H9 (cell line): Measurements from ENCODE around the gene PARD3. TPM values are rescaled to one million over a fixed set of nuclear protein-coding genes. Genes with fewer than 3 reads are reported as not detected.
"Not testable (repeated sequence)": the region's sequence is repeated elsewhere in the genome, so short reads cannot be mapped to it uniquely, and the experiment has no call there.

ENCODE experiments used
- DNase-seq: peaks from one replicate; pipeline ENCODE4 v3.0.0-alpha.2; 2017
- H2AFZ ChIP-seq: one replicate; pipeline ENCODE4 v1.6.1; 2013; ENCODE audit warnings: mild to moderate bottlenecking, low read length, control low read depth, moderate library complexity
- H2AK5ac ChIP-seq: 2 replicates; pipeline ENCODE4 v1.6.1; 2013; ENCODE audit warnings: low read length, control low read depth, mixed read lengths; ENCODE audit not compliant: insufficient read length
- H2BK120ac ChIP-seq: one replicate; pipeline ENCODE4 v1.6.1; 2013; ENCODE audit warnings: low read depth, mild to moderate bottlenecking, low read length, control low read depth, inconsistent platforms; ENCODE audit not compliant: poor library complexity, severe bottlenecking
- H2BK12ac ChIP-seq: 2 replicates; pipeline ENCODE4 v1.6.1; 2013; ENCODE audit warnings: low read length, control low read depth, mixed read lengths, low read depth; ENCODE audit not compliant: insufficient read length
- H2BK15ac ChIP-seq: 2 replicates; pipeline ENCODE4 v1.6.1; 2013; ENCODE audit warnings: low read depth, low read length, control low read depth
- H2BK20ac ChIP-seq: one replicate; pipeline ENCODE4 v1.6.1; 2013; ENCODE audit warnings: low read depth, mild to moderate bottlenecking, low read length, control low read depth, inconsistent platforms; ENCODE audit not compliant: poor library complexity, severe bottlenecking
- H2BK5ac ChIP-seq: 2 replicates; pipeline ENCODE4 v1.6.1; 2013; ENCODE audit warnings: low read length, control low read depth, mixed read lengths; ENCODE audit not compliant: insufficient read length
- H3K14ac ChIP-seq: 2 replicates; pipeline ENCODE4 v1.6.1; 2013; ENCODE audit warnings: low read length, control low read depth; ENCODE audit not compliant: insufficient read depth
- H3K18ac ChIP-seq: 2 replicates; pipeline ENCODE4 v1.6.1; 2013; ENCODE audit warnings: low read depth, mild to moderate bottlenecking, mixed read lengths, low read length, control low read depth; ENCODE audit not compliant: insufficient read length
- H3K23ac ChIP-seq: 2 replicates; pipeline ENCODE4 v1.6.1; 2013; ENCODE audit warnings: low read length, control low read depth, mixed read lengths, low read depth; ENCODE audit not compliant: insufficient read length
- H3K23me2 ChIP-seq: 2 replicates; pipeline ENCODE4 v1.6.1; 2013; ENCODE audit warnings: low read depth, mild to moderate bottlenecking, mixed read lengths, low read length, control low read depth; ENCODE audit not compliant: insufficient read length, poor library complexity, severe bottlenecking
- H3K27ac ChIP-seq: 2 replicates; pipeline ENCODE4 v1.5.1; 2013; ENCODE audit warnings: low read length, control low read depth, mixed read lengths, low read depth; ENCODE audit not compliant: insufficient read length
- H3K27me3 ChIP-seq: 2 replicates; pipeline ENCODE4 v1.6.1; 2013; ENCODE audit warnings: low read length, control low read depth, inconsistent platforms; ENCODE audit not compliant: insufficient read depth
- H3K4ac ChIP-seq: 2 replicates; pipeline ENCODE4 v1.6.1; 2013; ENCODE audit warnings: low read depth, mild to moderate bottlenecking, control low read depth, inconsistent platforms, low read length, moderate library complexity
- H3K4me1 ChIP-seq: 2 replicates; pipeline ENCODE4 v1.6.1; 2013; ENCODE audit warnings: low read length, control low read depth, inconsistent platforms; ENCODE audit not compliant: insufficient read depth
- H3K4me2 ChIP-seq: 2 replicates; pipeline ENCODE4 v1.6.1; 2013; ENCODE audit warnings: low read length, control low read depth, mixed read lengths; ENCODE audit not compliant: insufficient read length, insufficient read depth
- H3K56ac ChIP-seq: 2 replicates; pipeline ENCODE4 v1.6.1; 2013; ENCODE audit warnings: low read depth, mild to moderate bottlenecking, mixed read lengths, low read length, control low read depth; ENCODE audit not compliant: insufficient read length
- H3K79me1 ChIP-seq: 2 replicates; pipeline ENCODE4 v1.6.1; 2013; ENCODE audit warnings: low read depth, mild to moderate bottlenecking, moderate library complexity, low read length, control low read depth, inconsistent platforms; ENCODE audit not compliant: insufficient read depth, poor library complexity, severe bottlenecking
- H3K79me2 ChIP-seq: 2 replicates; pipeline ENCODE4 v1.6.1; 2013; ENCODE audit warnings: low read length, control low read depth, inconsistent platforms; ENCODE audit not compliant: insufficient read depth
- H3K9ac ChIP-seq: 2 replicates; pipeline ENCODE4 v1.6.1; 2013; ENCODE audit warnings: low read length, control low read depth, mixed read lengths; ENCODE audit not compliant: insufficient read length; ENCODE audit errors: extremely low read depth
- H3K9me3 ChIP-seq: one replicate; pipeline ENCODE4 v1.6.1; 2013; ENCODE audit warnings: low read depth, low read length, inconsistent platforms; ENCODE audit not compliant: control insufficient read depth
- H3T11ph ChIP-seq: one replicate; pipeline ENCODE4 v1.6.1; 2013; ENCODE audit warnings: mild to moderate bottlenecking, low read length, control low read depth, inconsistent platforms
- H4K20me1 ChIP-seq: one replicate; pipeline ENCODE4 v1.6.1; 2013; ENCODE audit not compliant: control insufficient read depth, insufficient read length, insufficient read depth
- H4K5ac ChIP-seq: 2 replicates; pipeline ENCODE4 v1.6.1; 2013; ENCODE audit warnings: low read depth, mild to moderate bottlenecking, mixed read lengths, low read length, control low read depth; ENCODE audit not compliant: insufficient read length
- H4K8ac ChIP-seq: replicated peaks from 2 replicates; pipeline ENCODE4 v1.6.1; 2013; ENCODE audit warnings: low read length, control low read depth, mixed read lengths, low read depth; ENCODE audit not compliant: insufficient read length
- H4K91ac ChIP-seq: 2 replicates; pipeline ENCODE4 v1.6.1; 2013; ENCODE audit warnings: low read depth, mild to moderate bottlenecking, moderate library complexity, mixed read lengths, low read length, control low read depth; ENCODE audit not compliant: insufficient read length
- H3K27ac Mint-ChIP-seq, 3 experiments: 2 replicates in 2 of 3; 3 replicates in 1 of 3; pipeline ENCODE4 v1.8.0; 2020 to 2021; ENCODE audit warnings: mixed read lengths in 3 of 3, mild to moderate bottlenecking in 1 of 3, moderate library complexity in 1 of 3
- H3K27me3 Mint-ChIP-seq: 2 replicates; pipeline ENCODE4 v1.8.0; 2021; ENCODE audit warnings: low read depth, mild to moderate bottlenecking, moderate library complexity, mixed read lengths
- H3K36me3 Mint-ChIP-seq, 3 experiments: 2 replicates in 2 of 3; 3 replicates in 1 of 3; pipeline ENCODE4 v1.8.0; 2020 to 2021; ENCODE audit warnings: low read depth in 3 of 3, mixed read lengths in 3 of 3; ENCODE audit not compliant: insufficient read depth in 1 of 3
- H3K4me1 Mint-ChIP-seq, 2 experiments: 2 replicates each; pipeline ENCODE4 v1.8.0; 2020; ENCODE audit warnings: mixed read lengths in 2 of 2
- H3K4me3 Mint-ChIP-seq, 2 experiments: 2 replicates in 1 of 2; 3 replicates in 1 of 2; pipeline ENCODE4 v1.8.0; 2020 to 2021; ENCODE audit warnings: mild to moderate bottlenecking in 2 of 2, mixed read lengths in 2 of 2, moderate library complexity in 1 of 2
- H3K9me3 Mint-ChIP-seq, 2 experiments: 2 replicates in 1 of 2; 3 replicates in 1 of 2; pipeline ENCODE4 v1.8.0; 2020; ENCODE audit warnings: mild to moderate bottlenecking in 2 of 2, mixed read lengths in 2 of 2, moderate library complexity in 1 of 2
- WGBS: extraction: QIAGEN DNeasy Blood & Tissue Kit; methylation state at CpG from one replicate; pipeline ENCODE4 v1.1.7; 2013; ENCODE audit warnings: missing lambda C conversion rate, low lambda C conversion rate, mixed read lengths; ENCODE audit not compliant: insufficient read length; ENCODE audit errors: extremely low coverage; 5-methylcytosine and 5-hydroxymethylcytosine counted together
- total RNA-seq: library from RNA; stranded (reverse); gene quantifications from 2 replicates; pipeline ENCODE4 v1.2.1, GENCODE V29; 2021
- TF ChIP-seq, protein P1 (sequence below): fragments of 200-600 bp; sonication (generic); conservative IDR thresholded peaks from 3 replicates; pipeline ENCODE4 v1.8.0; 2021; ENCODE audit warnings: antibody characterized with exemption, mild to moderate bottlenecking

Gene PARD3
- total RNA-seq, 1 experiment from 2014 or later = 44.7 TPM

DNA sequence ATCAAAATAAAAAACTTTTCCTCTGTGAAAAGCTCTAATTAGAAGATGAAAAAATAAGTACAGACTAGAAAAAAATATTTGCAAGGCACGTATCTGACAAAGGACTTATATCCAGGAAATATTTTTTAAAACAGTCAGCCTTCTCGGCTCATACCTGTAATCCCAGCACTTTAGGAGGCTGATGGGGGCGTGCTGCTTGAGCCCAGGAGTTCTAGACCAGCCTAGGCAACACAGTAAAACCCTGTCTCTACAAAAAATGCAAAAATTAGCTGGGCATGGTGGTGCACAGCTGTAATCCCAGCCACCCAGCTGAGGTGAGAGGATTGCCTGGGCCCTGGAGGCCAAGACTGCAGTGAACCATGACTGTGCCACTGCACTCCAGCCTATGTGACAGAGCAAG is 542.8 kb downstream of the PARD3 start:
- no peaks in the 10 kb centered on the region for H3K4me1 Mint-ChIP-seq
- Histone ChIP-seq H4K5ac (no peak overlapping the region), H3K23me2 (no peaks in the 10 kb centered on the region), H3K27me3 (no peaks in the 10 kb centered on the region), H2BK15ac (no peak overlapping the region), H3K4me2 (no peak overlapping the region), H3K9ac (no peak overlapping the region), H3K56ac (no peak overlapping the region), H4K20me1 (no peaks in the 10 kb centered on the region), H2BK120ac (no peak overlapping the region), H2BK12ac (no peak overlapping the region), H2BK20ac (no peak overlapping the region), H2AFZ (no peak overlapping the region), H3K9me3 (no peaks in the 10 kb centered on the region), H3K79me2 (no peaks in the 10 kb centered on the region), H4K91ac (no peak overlapping the region), H3K14ac (no peak overlapping the region), H3T11ph (no peak overlapping the region), H3K27ac (no peak overlapping the region), H3K4me1 (no peaks in the 10 kb centered on the region), H2AK5ac (no peak overlapping the region), H3K4ac (no peak overlapping the region), H3K79me1 (no peaks in the 10 kb centered on the region), H4K8ac (no peak overlapping the region), H3K18ac (no peak overlapping the region), H3K23ac (no peak overlapping the region), H2BK5ac (no peak overlapping the region)
- H3K27ac Mint-ChIP-seq = no peak overlapping the region; a peak in 1 of 7 replicates
- H3K9me3 Mint-ChIP-seq = no peaks in the 10 kb centered on the region
- H3K36me3 Mint-ChIP-seq = peaks cover 0 to 3% (median 0%) of the 10 kb centered on the region in 3 experiments; a peak in 2 of 7 replicates
- TF ChIP-seq, protein P1, sequence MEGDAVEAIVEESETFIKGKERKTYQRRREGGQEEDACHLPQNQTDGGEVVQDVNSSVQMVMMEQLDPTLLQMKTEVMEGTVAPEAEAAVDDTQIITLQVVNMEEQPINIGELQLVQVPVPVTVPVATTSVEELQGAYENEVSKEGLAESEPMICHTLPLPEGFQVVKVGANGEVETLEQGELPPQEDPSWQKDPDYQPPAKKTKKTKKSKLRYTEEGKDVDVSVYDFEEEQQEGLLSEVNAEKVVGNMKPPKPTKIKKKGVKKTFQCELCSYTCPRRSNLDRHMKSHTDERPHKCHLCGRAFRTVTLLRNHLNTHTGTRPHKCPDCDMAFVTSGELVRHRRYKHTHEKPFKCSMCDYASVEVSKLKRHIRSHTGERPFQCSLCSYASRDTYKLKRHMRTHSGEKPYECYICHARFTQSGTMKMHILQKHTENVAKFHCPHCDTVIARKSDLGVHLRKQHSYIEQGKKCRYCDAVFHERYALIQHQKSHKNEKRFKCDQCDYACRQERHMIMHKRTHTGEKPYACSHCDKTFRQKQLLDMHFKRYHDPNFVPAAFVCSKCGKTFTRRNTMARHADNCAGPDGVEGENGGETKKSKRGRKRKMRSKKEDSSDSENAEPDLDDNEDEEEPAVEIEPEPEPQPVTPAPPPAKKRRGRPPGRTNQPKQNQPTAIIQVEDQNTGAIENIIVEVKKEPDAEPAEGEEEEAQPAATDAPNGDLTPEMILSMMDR = no peak
- DNase-seq = no peak
- no CpG with 5 or more reads among the region's 3 CpGs for WGBS
- H3K4me3 Mint-ChIP-seq = no peak overlapping the region
- H3K27me3 Mint-ChIP-seq = no peaks in the 10 kb centered on the region

DNA sequence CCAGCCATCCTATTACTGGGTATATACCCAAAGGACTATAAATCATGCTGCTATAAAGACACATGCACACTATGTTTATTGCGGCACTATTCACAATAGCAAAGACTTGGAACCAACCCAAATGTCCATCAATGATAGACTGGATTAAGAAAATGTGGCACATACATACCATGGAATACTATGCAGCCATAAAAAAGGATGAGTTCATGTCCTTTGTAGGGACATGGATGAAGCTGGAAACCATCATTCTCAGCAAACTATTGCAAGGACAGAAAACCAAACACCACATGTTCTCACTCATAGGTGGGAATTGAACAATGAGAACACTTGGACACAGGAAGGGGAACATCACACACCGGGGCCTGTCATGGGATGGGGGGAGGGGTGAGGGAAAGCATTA is 546.7 kb downstream of the PARD3 start:
- H3K4ac ChIP-seq, H3K9me3 Mint-ChIP-seq, H3K27me3 Mint-ChIP-seq, H3K23ac ChIP-seq, H3K79me2 ChIP-seq, H3K27ac ChIP-seq, H2AFZ ChIP-seq, H3K18ac ChIP-seq, H3K79me1 ChIP-seq, H3K14ac ChIP-seq, H3K27ac Mint-ChIP-seq, H2BK5ac ChIP-seq, H2BK20ac ChIP-seq, H3K9ac ChIP-seq, H3K23me2 ChIP-seq, H3K4me2 ChIP-seq, H4K8ac ChIP-seq, H2BK12ac ChIP-seq, H3T11ph ChIP-seq, H4K20me1 ChIP-seq, H3K27me3 ChIP-seq, H3K56ac ChIP-seq, H3K36me3 Mint-ChIP-seq, H4K5ac ChIP-seq, H3K4me1 ChIP-seq, DNase-seq, H2BK15ac ChIP-seq, H2AK5ac ChIP-seq, H3K9me3 ChIP-seq, H3K4me3 Mint-ChIP-seq, H4K91ac ChIP-seq, H2BK120ac ChIP-seq, H3K4me1 Mint-ChIP-seq: not testable (repeated sequence)
- WGBS = no CpG with 5 or more reads among the region's 2 CpGs
